Activated naive CD4-positive, alpha-beta T cell treated with anti-CD3 and anti-CD28 coated beads for 36 hours (primary cell): Measurements from ENCODE around the gene ARHGAP1. TPM values are rescaled to one million over a fixed set of nuclear protein-coding genes. Genes with fewer than 3 reads are reported as not detected.

Experiments used
- CTCF ChIA-PET: fragments of 350-600 bp; sonication (Branson Sonifier 250); formaldehyde crosslinking; loops from one replicate; lab custom pipeline; 2021; ENCODE audit warnings: antibody characterized with exemption; lab: Charles Lee
- DNase-seq: peaks from one replicate; pipeline ENCODE4 v3.0.0-alpha.2; 2020
- H3K27ac Mint-ChIP-seq: one replicate; pipeline ENCODE4 v1.8.0; 2021; ENCODE audit warnings: mild to moderate bottlenecking, mixed read lengths
- H3K27me3 Mint-ChIP-seq: one replicate; pipeline ENCODE4 v1.8.0; 2021; ENCODE audit warnings: low read depth, mixed read lengths
- H3K36me3 Mint-ChIP-seq: one replicate; pipeline ENCODE4 v1.8.0; 2021; ENCODE audit warnings: low read depth, mixed read lengths
- H3K4me1 Mint-ChIP-seq: one replicate; pipeline ENCODE4 v1.8.0; 2021; ENCODE audit warnings: low read depth, mixed read lengths
- H3K4me3 Mint-ChIP-seq: one replicate; pipeline ENCODE4 v1.8.0; 2021; ENCODE audit warnings: mild to moderate bottlenecking, moderate library complexity, mixed read lengths
- H3K9me3 Mint-ChIP-seq: one replicate; pipeline ENCODE4 v1.8.0; 2021; ENCODE audit warnings: mixed read lengths
- intact Hi-C: fragments of 100-400 bp; cut with micrococcal nuclease; formaldehyde crosslinking; loops from one replicate; pipeline ENCODE4 v1.15.1; 2023
- total RNA-seq, 2 experiments: library from RNA; stranded (reverse); gene quantifications; one replicate each; pipeline ENCODE4 v1.2.3, GENCODE V29; 2021

Gene ARHGAP1
- total RNA-seq, 2 experiments from 2014 or later: 31.2 to 32.6 TPM

DNA sequence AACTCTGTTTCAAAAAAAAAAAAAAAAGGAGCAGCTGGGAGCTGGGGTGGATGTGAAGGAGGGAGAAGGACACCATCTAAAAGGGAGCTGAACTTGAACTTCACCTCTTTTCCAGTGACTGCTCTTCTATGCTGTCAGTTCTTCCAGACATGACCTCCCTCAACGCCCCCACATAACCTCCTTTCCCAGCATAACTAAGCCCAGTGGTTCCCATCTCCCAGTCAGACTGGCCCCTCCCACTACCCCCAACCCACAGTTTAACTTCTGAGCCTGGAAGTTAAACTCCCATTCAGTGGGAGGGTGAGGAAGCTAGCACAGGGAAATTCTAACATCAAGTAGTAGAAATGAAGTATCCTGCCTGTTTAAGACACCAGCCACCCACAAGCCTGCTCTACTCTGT, 1.8 kb downstream of the ARHGAP1 start:
- Mint-ChIP-seq H3K4me1 (peaks cover 47% of the 10 kb centered on the region), H3K36me3 (peaks cover 16% of the 10 kb centered on the region), H3K27ac (peak overlapping the region; percentile 97), H3K9me3 (no peaks in the 10 kb centered on the region), H3K4me3 (peak overlapping the region; percentile 36), H3K27me3 (no peaks in the 10 kb centered on the region)
- intact Hi-C loops: no loop called here
- no peak for DNase-seq
- CTCF ChIA-PET: interaction anchor here (2.3 kb wide), 1 partner anchor 25 kb away, joined by 7 read pairs; no protein-coding TSS in a partner anchor

DNA sequence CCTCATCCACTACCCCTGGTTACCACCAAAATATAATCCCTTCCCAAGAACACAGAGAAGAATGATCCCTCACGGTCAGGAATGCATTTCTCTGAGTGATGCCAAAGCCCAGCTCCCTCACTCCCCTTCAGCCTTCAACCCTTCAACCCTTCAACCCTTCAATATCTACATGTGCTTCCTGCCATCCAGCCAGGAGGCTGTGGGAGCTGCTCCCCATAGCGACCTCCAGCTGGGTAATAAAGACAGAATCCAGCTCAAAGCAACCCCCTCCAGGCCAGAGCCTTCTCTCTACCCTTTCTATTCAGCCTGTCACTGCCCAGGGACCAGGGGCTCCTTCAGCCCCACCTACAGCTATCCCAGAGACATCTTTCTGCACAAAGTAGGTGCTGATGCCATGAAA, 2.7 kb downstream of the ARHGAP1 start:
- DNase-seq: no peak
- intact Hi-C loops: no loop called here
- H3K27ac Mint-ChIP-seq: no peak overlapping the region
- peaks cover 38% of the 10 kb centered on the region for H3K4me1 Mint-ChIP-seq
- H3K4me3 Mint-ChIP-seq: no peak overlapping the region
- no peaks in the 10 kb centered on the region for H3K27me3 Mint-ChIP-seq
- no peaks in the 10 kb centered on the region for H3K9me3 Mint-ChIP-seq
- CTCF ChIA-PET: interaction anchor here (1.5 to 2.3 kb wide), 2 partner anchors 24 to 27 kb away, joined by 3 to 7 read pairs; no protein-coding TSS in a partner anchor
- H3K36me3 Mint-ChIP-seq: peaks cover 15% of the 10 kb centered on the region

DNA sequence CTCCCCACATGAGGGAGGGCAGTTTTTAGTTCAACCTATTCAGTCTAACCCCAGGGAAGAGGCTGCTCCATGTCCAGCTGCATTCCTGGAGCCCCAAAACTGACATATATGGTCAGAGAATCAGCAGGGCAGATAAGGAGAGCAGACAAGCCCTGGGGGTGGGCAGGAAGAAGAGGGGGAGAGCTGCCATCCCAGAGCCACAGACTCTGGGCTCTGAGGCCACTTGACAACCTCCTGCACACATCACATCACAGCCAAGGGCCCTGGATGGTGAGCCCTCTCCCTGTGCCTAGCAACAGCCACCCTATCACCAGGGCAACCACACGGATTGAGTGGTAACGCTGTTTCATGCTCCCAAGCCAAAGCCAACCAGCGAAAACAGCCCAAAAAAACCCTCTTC, 3.1 kb downstream of the ARHGAP1 start:
- Mint-ChIP-seq H3K9me3 (no peaks in the 10 kb centered on the region), H3K36me3 (peaks cover 15% of the 10 kb centered on the region), H3K27ac (no peak overlapping the region), H3K27me3 (no peaks in the 10 kb centered on the region), H3K4me1 (peaks cover 34% of the 10 kb centered on the region), H3K4me3 (no peak overlapping the region)
- DNase-seq: no peak
- CTCF ChIA-PET: interaction anchor here (1.5 kb wide), 1 partner anchor 27 kb away, joined by 3 read pairs; no protein-coding TSS in a partner anchor
- intact Hi-C loops: no loop called here

DNA sequence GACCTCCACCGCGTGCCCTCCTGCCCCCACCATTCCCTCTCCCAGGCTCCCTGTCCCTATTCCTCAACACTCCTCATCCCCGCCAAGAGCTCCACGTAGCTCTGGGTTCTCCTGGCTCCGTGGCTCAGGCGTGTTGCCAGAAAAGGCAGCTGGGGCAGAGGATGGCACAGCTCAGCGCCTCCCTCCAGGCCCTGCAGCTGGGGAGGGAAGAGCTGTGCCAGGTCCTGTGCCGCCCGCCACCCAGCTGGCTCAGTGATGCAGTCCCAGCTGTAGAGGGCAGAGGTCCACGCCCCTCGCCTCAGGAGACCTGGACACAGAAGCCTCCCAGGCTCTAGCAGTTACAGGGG, 4.2 kb downstream of the ARHGAP1 start:
- Mint-ChIP-seq H3K4me3 (no peak overlapping the region), H3K4me1 (peaks cover 26% of the 10 kb centered on the region), H3K36me3 (peaks cover 13% of the 10 kb centered on the region), H3K27me3 (no peaks in the 10 kb centered on the region), H3K9me3 (no peaks in the 10 kb centered on the region), H3K27ac (no peak overlapping the region)
- DNase-seq: no peak
- CTCF ChIA-PET: interaction anchor here (0.6 kb wide), 1 partner anchor 206 kb away, joined by 4 read pairs; no protein-coding TSS in a partner anchor
- intact Hi-C loops: no loop called here

DNA sequence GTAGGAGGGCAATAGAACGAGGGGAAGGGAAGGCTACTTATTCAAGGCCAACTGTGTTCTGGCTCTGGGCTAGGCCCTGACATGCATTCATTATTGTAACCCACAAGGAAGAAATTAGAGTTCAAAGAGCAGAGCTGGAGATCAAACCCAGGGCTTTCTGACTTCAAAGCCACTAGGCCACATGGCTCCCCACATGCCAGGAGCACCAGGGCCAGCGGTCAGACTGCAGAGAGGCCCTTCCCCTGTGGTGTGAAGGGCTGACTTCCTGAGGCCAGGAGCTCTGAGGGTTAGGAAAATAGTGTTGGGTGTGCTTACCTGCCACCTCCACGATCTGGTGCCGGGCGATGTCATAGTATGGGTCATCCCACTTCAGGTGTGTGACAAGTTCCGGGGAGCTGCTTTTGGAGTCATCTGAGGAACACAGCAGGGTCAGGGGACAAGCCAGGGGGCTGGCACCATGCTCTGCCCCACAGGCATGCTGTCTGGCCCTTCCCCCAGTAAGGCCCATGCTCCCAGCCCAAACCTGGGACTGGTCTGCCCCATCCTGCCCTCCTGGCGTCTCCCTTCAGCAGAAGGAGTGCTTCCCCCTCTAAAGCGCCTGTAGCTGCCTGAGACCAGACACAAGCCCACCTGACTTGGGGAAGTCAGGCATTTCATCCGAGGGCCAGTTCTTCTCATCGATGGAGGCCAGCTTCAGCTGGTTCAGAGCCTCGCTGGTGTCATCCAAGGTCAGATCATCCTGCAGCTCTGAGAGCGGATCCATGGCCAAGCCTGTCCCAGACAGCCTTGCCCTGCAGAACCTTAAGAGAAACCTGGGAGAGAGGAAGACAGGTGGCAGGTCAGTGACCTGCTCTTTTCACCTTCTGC, 4.8 kb downstream of the ARHGAP1 start:
- H3K4me3 Mint-ChIP-seq: no peak overlapping the region
- H3K4me1 Mint-ChIP-seq: peaks cover 26% of the 10 kb centered on the region
- intact Hi-C loops: no loop called here
- DNase-seq: no peak
- H3K36me3 Mint-ChIP-seq: peaks cover 11% of the 10 kb centered on the region
- H3K27me3 Mint-ChIP-seq: no peaks in the 10 kb centered on the region
- CTCF ChIA-PET: interaction anchor here (0.6 kb wide), 1 partner anchor 205 kb away, joined by 4 read pairs; no protein-coding TSS in a partner anchor
- H3K9me3 Mint-ChIP-seq: no peaks in the 10 kb centered on the region
- H3K27ac Mint-ChIP-seq: no peak overlapping the region

- Mint-ChIP-seq H3K4me1 (peaks cover 26% of the 10 kb centered on the region), H3K27me3 (no peaks in the 10 kb centered on the region), H3K9me3 (no peaks in the 10 kb centered on the region), H3K36me3 (peaks cover 10% of the 10 kb centered on the region), H3K27ac (no peak overlapping the region), H3K4me3 (no peak overlapping the region)
- DNase-seq: no peak
- CTCF ChIA-PET: no interaction called here
- intact Hi-C loops: no loop called here
Measured at GRCh38 chr11:46694607-46695006, 5.8 kb downstream of the ARHGAP1 start.

GRCh38 chr11:46694072-46694471, 6.3 kb downstream of the ARHGAP1 start:
- peaks cover 12% of the 10 kb centered on the region for H3K36me3 Mint-ChIP-seq

DNA sequence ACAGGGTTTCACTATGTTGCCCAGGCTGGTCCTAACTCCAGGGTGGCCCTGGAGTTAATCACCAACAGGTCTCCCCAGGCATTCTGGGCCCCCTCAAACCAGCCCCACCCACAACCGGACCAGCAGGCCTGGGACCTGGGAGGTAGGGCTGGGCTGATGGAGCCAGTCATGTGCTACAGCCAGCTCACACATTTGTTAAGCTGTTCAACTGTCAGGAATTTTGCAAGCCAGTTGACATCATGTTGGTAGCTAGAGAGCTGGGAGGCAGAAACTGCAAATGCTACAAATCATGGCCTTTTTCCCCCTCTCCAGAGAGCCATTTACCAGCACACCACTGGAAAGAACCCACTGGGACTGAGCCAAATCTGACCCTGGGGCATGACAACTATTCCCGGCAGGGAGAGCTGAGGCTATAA, 6.8 kb downstream of the ARHGAP1 start:
- no peaks in the 10 kb centered on the region for H3K27me3 Mint-ChIP-seq

More at GRCh38 chr11:46694072-46694471, 6.3 kb downstream of the ARHGAP1 start:
- H3K27me3 Mint-ChIP-seq: no peaks in the 10 kb centered on the region
- H3K4me3 Mint-ChIP-seq: no peak overlapping the region
- H3K4me1 Mint-ChIP-seq: peaks cover 26% of the 10 kb centered on the region
- intact Hi-C loops: no loop called here
- no peak for DNase-seq
- CTCF ChIA-PET: no interaction called here
- no peaks in the 10 kb centered on the region for H3K9me3 Mint-ChIP-seq
- no peak overlapping the region for H3K27ac Mint-ChIP-seq

GRCh38 chr11:46692450-46692849, 8.0 kb downstream of the ARHGAP1 start:
- DNase-seq: no peak
- intact Hi-C loops: no loop called here
- H3K36me3 Mint-ChIP-seq: peaks cover 16% of the 10 kb centered on the region
- H3K27ac Mint-ChIP-seq: no peak overlapping the region
- no peaks in the 10 kb centered on the region for H3K9me3 Mint-ChIP-seq
- H3K27me3 Mint-ChIP-seq: no peaks in the 10 kb centered on the region
- CTCF ChIA-PET: interaction anchor here (0.7 kb wide), 1 partner anchor 21 kb away, joined by 3 read pairs; no protein-coding TSS in a partner anchor
- no peak overlapping the region for H3K4me3 Mint-ChIP-seq
- peaks cover 11% of the 10 kb centered on the region for H3K4me1 Mint-ChIP-seq

More for the DNA sequence above, 6.8 kb downstream of the ARHGAP1 start:
- CTCF ChIA-PET: interaction anchor here (0.7 kb wide), 1 partner anchor 725 kb away, joined by 4 read pairs; no protein-coding TSS in a partner anchor
- H3K4me1 Mint-ChIP-seq: peaks cover 22% of the 10 kb centered on the region
- no peak overlapping the region for H3K4me3 Mint-ChIP-seq
- DNase-seq: no peak
- no peaks in the 10 kb centered on the region for H3K9me3 Mint-ChIP-seq
- intact Hi-C loops: no loop called here
- no peak overlapping the region for H3K27ac Mint-ChIP-seq
- peaks cover 13% of the 10 kb centered on the region for H3K36me3 Mint-ChIP-seq

DNA sequence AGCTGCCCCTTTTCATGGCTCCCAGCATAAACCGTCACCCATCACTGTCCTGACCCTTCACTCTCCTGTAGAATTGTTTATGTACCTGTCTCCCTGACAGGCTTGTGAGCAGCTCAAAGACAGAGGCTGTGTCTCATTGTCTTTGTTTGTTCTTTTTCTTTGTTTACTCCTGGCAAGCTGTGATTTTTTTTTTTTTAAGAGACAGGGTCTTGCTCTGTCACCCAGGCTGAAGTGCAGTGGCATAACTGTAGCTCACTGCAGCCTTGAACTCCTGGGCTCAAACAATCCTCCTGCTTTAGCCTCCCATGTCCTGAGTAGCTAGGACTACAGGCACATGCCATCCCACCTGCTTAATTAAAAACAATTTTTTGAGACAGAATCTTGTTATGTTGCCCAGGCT, 9.7 kb downstream of the ARHGAP1 start:
- H3K4me1 Mint-ChIP-seq: peaks cover 5% of the 10 kb centered on the region
- no peaks in the 10 kb centered on the region for H3K9me3 Mint-ChIP-seq
- peaks cover 16% of the 10 kb centered on the region for H3K36me3 Mint-ChIP-seq
- intact Hi-C loops: no loop called here
- DNase-seq: no peak
- H3K27me3 Mint-ChIP-seq: no peaks in the 10 kb centered on the region
- no peak overlapping the region for H3K4me3 Mint-ChIP-seq
- CTCF ChIA-PET: interaction anchor here (0.6 to 0.7 kb wide), 2 partner anchors 122 to 347 kb away, joined by 4 read pairs; no protein-coding TSS in a partner anchor
- H3K27ac Mint-ChIP-seq: no peak overlapping the region

- CTCF ChIA-PET: no interaction called here
- Mint-ChIP-seq H3K4me3 (no peak overlapping the region), H3K36me3 (peaks cover 10% of the 10 kb centered on the region), H3K4me1 (peaks cover 3% of the 10 kb centered on the region), H3K9me3 (no peaks in the 10 kb centered on the region), H3K27me3 (no peaks in the 10 kb centered on the region), H3K27ac (peak overlapping the region; percentile 18)
- intact Hi-C loops: no loop called here
- DNase-seq: no peak
Measured at GRCh38 chr11:46686886-46687795, 13.3 kb downstream of the ARHGAP1 start.

DNA sequence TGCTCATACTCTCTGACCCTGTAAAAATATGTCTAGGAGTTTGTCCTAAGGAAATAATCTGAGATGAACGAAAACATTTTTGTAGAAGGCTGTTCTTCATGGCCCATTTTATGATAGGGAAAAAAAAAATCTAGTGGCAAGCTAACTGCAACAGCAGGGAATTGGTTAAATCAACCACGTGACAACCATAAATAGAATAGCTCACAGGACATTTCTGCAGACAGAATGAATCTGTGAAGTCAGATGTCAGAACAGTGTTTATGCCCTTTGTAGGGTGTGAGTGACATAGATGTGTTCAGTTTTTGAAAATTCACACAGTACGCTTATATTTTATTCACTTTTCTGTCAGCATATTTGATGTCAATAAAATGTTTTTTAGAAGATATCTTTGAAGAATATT, 16.1 kb downstream of the ARHGAP1 start:
- Mint-ChIP-seq H3K27me3 (no peaks in the 10 kb centered on the region), H3K4me1 (peaks cover 3% of the 10 kb centered on the region), H3K36me3 (peaks cover 14% of the 10 kb centered on the region), H3K27ac (no peak overlapping the region), H3K4me3 (no peak overlapping the region), H3K9me3 (no peaks in the 10 kb centered on the region)
- intact Hi-C loops: no loop called here
- no peak for DNase-seq
- CTCF ChIA-PET: interaction anchor here (1.1 kb wide), 1 partner anchor 195 kb away, joined by 4 read pairs; no protein-coding TSS in a partner anchor
